ENCODE results near the gene EDC4.

The EDC4 gene

GRCh38 chr16:67833030-67833414 lies 39.8 kb upstream of the EDC4 start:
- TF ChIP-seq FOXP2 (optimal IDR thresholded peaks at IDR 0.05; ENCODE audit: borderline replicate concordance, extremely low read depth, extremely low read length, insufficient read depth) (no peak), TAF1 (IDR thresholded peaks at IDR 0.05; ENCODE audit: borderline replicate concordance, insufficient read depth, low read length) (no peak), POLR2AphosphoS5 (IDR thresholded peaks at IDR 0.05; ENCODE audit: low read depth, low read length) (no peak), SIN3A (IDR thresholded peaks at IDR 0.05; ENCODE audit: borderline replicate concordance, insufficient read depth, low read length) (peak; percentile 30; the same call in 1 of the 2 replicates), REST (IDR thresholded peaks at IDR 0.05; ENCODE audit: insufficient read depth in 1 of 2, low read depth in 2 of 2, low read length in 2 of 2) (no peak)

- peak; percentile 61 for TF ChIP-seq FOXP2 (optimal IDR thresholded peaks at IDR 0.05; ENCODE audit: borderline replicate concordance, extremely low read depth, extremely low read length, insufficient read depth)
- TF ChIP-seq TAF1 (IDR thresholded peaks at IDR 0.05; ENCODE audit: borderline replicate concordance, insufficient read depth, low read length) = peak; percentile 93
- peak; percentile 80 for TF ChIP-seq POLR2AphosphoS5 (IDR thresholded peaks at IDR 0.05; ENCODE audit: low read depth, low read length)
- peak; percentile 94; the same call in 1 of the 2 replicates for TF ChIP-seq SIN3A (IDR thresholded peaks at IDR 0.05; ENCODE audit: borderline replicate concordance, insufficient read depth, low read length)
- TF ChIP-seq REST (IDR thresholded peaks at IDR 0.05; ENCODE audit: insufficient read depth in 1 of 2, low read depth in 2 of 2, low read length in 2 of 2) = no peak
These were observed 39.2 kb upstream of the EDC4 start for GRCh38 chr16:67833415-67834241.

GRCh38 chr16:67834242-67834614 lies 38.6 kb upstream of the EDC4 start:
- TF ChIP-seq FOXP2 (optimal IDR thresholded peaks at IDR 0.05; ENCODE audit: borderline replicate concordance, extremely low read depth, extremely low read length, insufficient read depth) (no peak), REST (IDR thresholded peaks at IDR 0.05; ENCODE audit: insufficient read depth in 1 of 2, low read depth in 2 of 2, low read length in 2 of 2) (no peak), TAF1 (IDR thresholded peaks at IDR 0.05; ENCODE audit: borderline replicate concordance, insufficient read depth, low read length) (no peak), POLR2AphosphoS5 (IDR thresholded peaks at IDR 0.05; ENCODE audit: low read depth, low read length) (no peak), SIN3A (IDR thresholded peaks at IDR 0.05; ENCODE audit: borderline replicate concordance, insufficient read depth, low read length) (no peak)

GRCh38 chr16:67837811-67838210 lies 35.0 kb upstream of the EDC4 start:
- no peak for TF ChIP-seq FOXP2 (optimal IDR thresholded peaks at IDR 0.05; ENCODE audit: borderline replicate concordance, extremely low read depth, extremely low read length, insufficient read depth)
- TF ChIP-seq SIN3A (IDR thresholded peaks at IDR 0.05; ENCODE audit: borderline replicate concordance, insufficient read depth, low read length) = no peak
- no peak for TF ChIP-seq POLR2AphosphoS5 (IDR thresholded peaks at IDR 0.05; ENCODE audit: low read depth, low read length)
- TF ChIP-seq TAF1 (IDR thresholded peaks at IDR 0.05; ENCODE audit: borderline replicate concordance, insufficient read depth, low read length) = no peak
- TF ChIP-seq REST (IDR thresholded peaks at IDR 0.05; ENCODE audit: insufficient read depth in 1 of 2, low read depth in 2 of 2, low read length in 2 of 2) = no peak
